Measurements from ENCODE around the gene IGFBP2.

- TF ChIP-seq, protein P1, sequence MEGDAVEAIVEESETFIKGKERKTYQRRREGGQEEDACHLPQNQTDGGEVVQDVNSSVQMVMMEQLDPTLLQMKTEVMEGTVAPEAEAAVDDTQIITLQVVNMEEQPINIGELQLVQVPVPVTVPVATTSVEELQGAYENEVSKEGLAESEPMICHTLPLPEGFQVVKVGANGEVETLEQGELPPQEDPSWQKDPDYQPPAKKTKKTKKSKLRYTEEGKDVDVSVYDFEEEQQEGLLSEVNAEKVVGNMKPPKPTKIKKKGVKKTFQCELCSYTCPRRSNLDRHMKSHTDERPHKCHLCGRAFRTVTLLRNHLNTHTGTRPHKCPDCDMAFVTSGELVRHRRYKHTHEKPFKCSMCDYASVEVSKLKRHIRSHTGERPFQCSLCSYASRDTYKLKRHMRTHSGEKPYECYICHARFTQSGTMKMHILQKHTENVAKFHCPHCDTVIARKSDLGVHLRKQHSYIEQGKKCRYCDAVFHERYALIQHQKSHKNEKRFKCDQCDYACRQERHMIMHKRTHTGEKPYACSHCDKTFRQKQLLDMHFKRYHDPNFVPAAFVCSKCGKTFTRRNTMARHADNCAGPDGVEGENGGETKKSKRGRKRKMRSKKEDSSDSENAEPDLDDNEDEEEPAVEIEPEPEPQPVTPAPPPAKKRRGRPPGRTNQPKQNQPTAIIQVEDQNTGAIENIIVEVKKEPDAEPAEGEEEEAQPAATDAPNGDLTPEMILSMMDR (IDR thresholded peaks at IDR 0.05 in 8 of 11, conservative IDR thresholded peaks at IDR 0.05 in 3 of 11) = no peak
- no peak for TF ChIP-seq POLR2A (IDR thresholded peaks at IDR 0.05)
- TF ChIP-seq POLR2AphosphoS5 (IDR thresholded peaks at IDR 0.05) = no peak
Measured at GRCh38 chr2:216652566-216652965, 19.3 kb downstream of the IGFBP2 start.

Data from spleen (tissue), 7 donors.